Activated CD8-positive, alpha-beta memory T cell treated with anti-CD3 and anti-CD28 coated beads for 48 hours (primary cell): Measurements from ENCODE around the gene NTRK3.

Experiments
- DNase-seq, 3 experiments: peaks; one replicate each; pipeline ENCODE4 v3.0.0-alpha.2; 2020; ENCODE audit warnings: low read depth in 2 of 3, low spot score in 2 of 3

The NTRK3 gene

DNA sequence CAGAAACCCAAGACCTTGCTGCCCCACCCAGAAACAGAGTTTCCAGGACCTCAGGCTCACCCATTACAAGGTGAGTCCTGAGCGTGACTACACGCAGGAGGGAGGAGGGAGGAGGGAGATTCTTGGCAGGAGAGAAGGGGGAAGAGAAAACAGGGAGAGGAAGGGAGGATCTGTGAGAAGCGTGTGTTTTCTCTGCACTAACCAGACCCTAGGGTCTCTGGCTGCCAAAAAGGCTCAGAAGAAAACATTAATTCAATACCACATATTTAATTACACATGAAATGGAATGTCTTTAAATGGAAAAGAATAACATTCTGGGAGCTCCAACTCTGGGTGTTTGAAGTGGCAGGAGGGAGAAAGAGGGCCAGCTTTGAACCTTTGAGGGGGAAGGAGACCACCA lies 309.0 kb downstream of the NTRK3 start:
- DNase-seq, result no peak

DNA sequence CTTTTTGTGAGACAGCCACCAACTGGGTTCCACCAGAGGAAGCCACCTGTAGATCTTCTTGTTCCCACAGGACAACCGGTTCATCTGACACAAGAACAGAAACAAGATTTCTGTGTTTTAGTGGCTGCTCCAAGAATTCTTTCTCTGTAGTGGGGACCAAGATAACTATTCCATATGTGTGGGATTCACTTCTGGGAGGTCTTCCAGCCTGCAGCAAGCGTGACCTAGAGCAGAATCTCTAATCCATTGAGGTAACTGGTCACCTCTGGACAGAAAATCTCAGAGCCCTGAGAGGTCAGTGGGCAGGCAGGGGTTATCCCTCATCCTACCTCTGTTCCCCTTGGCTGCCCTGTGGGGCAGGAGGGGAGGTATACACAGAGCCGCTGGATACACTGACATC lies 311.3 kb downstream of the NTRK3 start:
- no peak for DNase-seq

DNA sequence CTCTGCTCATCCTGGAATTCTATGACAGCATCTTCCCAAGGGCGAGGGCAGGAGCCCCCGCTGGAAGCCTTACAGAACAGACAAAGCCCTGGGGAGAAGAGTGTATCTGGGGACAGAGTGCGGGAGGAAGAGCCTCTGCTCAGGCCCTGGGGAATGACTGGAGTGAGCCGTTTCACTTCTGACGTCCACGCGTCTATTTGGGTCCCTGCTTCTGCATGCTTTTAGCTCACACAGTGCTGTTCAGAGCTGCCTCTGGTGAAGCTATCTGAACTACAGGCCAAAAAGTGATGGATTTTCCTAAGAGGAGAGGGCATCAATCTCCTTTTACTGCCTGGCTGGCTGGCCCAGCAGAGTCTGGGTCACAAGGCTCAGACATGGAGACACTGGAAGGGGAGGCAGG lies 311.8 kb downstream of the NTRK3 start:
- no peak for DNase-seq

DNA sequence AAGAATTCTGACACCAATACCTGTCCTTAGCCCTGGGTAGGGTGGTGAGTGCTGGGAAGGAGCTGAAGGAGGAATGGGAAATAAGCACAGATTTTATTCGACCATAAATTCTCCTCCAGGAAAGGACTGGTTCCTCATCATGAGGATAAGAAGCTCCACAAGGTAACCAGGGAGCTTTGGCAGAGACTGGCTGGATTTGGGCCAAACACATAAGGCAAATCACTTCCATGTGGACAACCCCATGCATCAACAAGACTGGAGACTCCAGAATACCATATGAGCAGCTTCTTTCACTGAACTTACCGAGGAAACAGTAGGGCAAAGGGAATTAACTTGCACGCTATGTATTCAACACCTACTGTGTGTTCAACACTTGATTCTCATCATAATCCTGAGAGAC lies 312.5 kb downstream of the NTRK3 start:
- no peak for DNase-seq

DNA sequence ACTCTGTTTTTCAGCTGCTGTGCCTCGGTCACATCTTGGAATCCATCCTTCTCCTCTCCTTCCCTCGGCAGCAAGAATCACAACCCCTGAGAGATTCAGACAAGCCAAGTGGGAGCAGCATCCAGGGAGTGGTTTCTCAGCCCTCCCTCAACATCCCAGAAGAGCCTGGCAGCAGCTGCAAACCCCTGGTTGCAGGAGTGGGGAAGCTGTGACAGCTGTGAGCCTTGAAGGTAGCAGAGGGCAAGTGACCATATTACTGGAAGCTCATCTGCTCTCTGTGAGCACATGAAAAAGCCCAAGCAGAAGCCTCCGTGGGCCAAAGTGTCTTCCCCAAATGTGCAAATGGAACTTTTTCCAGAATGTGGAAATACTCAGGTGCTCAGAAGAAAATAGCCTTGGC lies 312.9 kb downstream of the NTRK3 start:
- DNase-seq, result no peak

DNA sequence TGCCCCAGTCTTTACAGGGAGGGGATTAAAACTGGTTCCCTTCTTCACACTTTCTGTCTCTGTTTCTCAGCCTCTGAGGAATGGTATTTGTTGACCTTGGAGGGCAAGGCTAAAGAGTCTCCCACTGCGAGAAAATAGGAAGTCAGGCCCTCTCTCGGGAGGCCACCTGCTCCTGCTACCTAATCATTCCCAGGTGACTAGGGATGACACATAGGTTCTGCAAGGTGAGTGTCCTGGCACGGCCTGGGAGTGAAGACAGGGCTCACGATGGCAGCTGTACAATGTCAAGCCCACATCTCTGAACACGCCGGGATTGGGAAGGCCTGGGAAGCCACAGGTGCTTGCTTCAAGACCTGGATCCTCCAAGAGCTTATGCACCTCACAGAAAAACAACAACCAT lies 314.2 kb downstream of the NTRK3 start:
- DNase-seq, result no peak

DNA sequence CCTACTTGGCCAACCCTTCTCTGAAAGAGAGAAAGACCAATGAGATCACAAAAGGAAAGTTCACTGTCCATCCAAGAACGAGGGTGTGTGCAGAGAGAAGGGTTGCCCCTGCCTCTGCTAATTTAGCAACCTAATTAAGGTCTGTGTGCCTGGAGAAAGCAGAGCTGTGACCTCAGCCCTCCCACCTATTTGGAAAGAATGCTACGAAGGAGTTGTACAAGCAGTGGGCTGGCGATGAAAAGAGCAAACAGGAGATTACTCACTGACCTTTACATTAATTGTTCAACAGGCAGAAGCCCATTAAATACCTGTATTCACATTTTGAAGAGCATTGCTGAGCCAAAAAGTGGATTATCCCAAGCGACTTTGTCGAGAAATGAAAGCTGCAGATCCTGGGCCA lies 314.9 kb downstream of the NTRK3 start:
- no peak for DNase-seq

DNA sequence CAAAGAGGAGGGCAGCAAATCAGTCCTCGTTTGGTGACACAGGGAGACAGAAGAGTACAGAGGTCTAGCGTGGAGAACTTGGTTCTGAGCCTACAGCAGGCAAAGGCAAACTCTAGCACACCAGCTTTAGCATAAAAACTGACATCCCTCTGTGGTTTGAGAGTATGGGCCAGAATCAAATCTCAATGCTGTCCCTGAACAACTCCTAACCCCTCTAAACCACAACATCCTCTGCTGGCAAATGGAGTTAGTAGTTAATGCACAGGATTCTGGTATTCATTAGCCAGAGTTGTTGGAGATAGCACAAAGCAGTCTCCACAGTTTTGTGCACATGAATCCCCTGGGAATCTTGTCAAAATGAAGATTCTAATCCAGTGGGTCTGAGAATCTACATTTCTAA lies 315.8 kb downstream of the NTRK3 start:
- DNase-seq, result no peak

DNA sequence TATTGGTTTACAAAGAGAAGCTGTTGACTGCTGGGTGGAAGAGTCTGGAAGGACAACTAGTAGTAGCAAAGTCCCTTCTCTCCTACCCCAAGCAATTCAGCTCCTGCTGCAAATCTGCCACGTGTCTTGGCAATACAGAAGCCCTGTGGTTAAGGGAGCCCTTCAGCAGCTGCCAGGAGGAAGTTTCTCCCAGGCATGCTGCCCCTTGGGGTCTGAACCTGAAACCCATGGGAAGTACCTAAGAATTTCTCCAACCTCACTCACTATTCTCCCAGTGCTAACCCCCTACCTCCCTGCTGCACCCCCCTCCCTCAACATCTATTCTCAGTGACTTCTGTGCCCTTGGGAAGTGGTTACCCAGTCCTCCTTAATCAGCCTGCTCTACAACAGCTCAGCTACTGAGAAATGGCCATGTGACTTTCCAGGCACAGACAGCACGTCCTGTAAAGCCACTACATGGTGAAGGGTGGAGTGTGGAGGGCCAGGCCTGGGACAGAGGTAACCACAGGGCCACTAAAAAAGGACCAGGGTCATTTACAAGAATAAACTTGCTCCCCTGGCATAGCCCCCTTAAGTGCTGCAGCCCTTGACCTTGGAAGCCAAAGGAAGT lies 316.6 kb downstream of the NTRK3 start:
- DNase-seq, result no peak

DNA sequence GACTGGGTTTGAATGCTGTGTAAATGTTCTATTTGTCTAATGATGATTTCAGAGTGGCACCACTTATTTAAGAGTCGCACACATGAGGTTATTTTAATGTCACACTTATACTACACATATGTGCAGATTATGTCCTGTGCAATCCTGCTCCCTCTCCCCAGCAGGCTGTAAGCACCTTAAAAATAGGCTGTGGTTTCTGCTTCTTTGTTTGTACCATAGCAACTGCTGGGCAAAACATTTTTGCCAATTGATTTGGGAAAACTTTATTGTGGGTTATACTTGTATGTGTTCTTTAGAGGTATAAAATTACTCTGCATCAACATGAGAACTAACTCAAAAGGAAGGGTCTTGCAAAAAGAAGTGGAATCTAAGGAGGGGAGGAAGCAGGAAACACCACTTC lies 318.5 kb downstream of the NTRK3 start:
- no peak for DNase-seq

DNA sequence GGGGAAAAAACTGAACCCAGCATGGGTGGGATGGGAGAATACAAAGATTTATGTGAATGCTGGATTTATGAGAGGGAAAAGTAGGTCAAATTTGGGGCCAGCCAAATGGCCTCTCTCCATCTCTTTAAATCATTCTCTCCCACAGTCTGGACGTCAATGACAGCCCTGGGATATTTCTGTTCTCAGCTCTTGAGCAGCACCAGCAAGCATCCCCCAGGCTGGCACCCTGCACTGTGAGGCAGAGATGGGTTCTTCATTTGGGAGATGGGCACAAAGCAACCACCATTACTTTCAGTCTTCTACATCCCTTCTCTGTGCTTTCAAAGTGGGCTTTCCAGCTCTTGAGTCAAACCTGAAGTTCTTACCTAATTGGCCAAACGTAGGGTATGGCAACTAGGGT lies 321.0 kb downstream of the NTRK3 start:
- DNase-seq, result no peak

DNA sequence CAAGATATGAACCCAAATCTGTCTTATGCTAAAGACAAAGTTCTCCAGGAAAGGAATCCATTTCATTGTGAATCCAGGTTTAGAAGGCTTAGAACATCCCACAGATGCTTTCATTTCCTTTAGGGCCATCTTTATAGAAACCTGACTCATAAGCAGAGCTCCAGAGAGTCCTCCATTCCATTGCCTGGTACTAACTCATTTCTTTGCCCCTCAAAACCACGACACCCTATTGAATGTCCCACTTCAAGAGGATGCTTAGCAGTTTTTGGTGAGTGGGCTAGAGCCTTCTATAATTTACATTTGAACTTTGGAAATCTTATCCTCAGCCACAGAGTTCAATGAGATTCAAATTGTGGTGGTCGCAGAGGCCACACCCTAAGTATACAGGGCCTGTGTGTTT lies 325.0 kb downstream of the NTRK3 start:
- no peak for DNase-seq

DNA sequence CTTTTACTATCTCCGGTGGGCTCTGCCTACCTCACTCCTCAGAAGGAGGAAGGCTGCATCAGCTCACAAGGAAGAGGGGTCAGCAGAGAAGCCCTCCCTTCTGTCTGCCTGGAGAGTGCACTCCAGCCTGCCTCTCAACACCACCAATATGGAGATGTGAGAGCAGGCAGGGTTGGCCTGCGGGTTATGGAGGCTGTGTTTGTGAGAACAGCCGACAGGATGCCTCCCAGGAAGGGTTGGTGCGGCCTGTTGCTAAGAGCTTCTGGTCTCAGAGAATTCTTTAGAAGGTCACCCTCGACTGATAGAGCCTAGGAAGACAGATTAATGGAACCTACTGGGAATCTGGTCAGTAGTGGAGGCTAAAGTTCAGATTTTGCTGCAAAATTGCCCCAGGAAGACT lies 326.1 kb downstream of the NTRK3 start:
- DNase-seq, result no peak

DNA sequence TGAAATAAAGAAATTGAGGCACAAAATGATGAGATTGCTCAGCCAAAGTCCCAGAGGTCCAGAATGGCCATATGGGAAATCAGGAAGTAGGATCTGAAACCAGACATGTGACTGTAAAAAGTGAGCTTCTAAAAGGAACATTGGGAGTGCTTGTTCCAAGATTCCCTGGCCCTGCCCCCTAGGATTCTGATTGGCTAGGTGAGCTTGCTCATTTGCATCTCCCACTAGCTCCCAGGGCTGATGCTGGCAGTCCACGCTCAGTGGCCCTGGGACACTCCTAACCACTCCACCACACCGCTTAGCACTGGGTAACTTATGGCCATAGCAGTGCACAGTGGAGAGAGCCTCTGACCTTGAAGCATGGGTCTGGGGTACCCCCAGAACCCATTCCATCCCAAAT lies 326.7 kb downstream of the NTRK3 start:
- DNase-seq, result no peak

DNA sequence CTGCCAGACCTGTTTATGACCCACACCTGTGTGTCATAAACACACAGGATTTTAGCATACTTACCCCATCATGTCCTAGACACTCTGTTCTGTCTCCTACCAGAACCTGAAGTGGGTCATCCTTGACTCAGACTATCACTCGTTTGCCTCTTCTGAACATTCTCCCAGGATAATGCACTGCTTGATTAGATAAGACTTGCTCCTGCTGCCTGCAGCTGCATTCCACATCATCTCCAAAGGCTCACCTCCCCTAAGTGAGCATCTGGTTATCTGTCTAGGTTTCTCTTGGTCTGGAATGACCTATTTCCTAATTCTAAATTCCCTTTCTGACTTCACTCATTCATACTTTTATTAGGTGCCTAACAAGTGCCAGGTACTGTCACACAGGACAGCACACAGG lies 332.1 kb downstream of the NTRK3 start:
- DNase-seq, result no peak

DNA sequence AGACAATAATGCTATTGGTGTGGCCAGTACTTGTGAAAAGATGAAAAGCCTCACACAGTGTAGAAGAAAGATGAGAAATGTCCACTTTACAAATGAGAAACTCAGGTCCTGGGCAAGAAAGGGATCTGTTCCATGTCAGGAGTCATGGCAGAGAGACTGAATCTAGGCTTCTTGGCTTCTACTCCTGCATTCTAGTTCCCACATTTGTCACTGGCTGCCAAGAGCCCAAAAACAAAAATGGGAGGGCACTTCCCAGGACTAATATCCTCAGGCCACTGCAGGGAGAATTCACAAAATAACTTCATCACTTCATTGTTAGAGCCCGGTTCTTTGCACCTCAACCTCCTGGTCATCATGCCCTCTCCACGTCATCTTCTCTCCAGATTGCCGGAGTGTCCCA lies 337.5 kb downstream of the NTRK3 start:
- no peak for DNase-seq

DNA sequence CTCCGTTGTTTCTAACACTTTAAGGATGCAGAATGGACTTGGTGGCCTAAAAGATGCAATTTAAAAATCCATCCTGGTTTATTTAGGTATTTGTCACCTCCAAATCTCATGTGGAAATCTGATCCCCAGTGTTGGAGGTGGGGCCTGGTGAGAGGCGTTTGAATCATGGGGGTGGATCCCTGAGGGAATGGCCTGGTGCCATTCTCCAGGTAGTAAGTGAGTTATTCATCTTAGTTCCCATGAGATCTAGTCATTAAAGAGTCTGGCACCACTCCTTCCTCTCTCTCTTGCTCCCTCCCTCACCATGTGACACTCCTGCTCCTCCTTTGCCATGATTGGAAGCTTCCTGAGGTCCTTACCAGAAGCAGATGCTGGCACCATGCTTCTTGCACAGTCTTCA lies 339.1 kb downstream of the NTRK3 start:
- DNase-seq, result no peak

DNA sequence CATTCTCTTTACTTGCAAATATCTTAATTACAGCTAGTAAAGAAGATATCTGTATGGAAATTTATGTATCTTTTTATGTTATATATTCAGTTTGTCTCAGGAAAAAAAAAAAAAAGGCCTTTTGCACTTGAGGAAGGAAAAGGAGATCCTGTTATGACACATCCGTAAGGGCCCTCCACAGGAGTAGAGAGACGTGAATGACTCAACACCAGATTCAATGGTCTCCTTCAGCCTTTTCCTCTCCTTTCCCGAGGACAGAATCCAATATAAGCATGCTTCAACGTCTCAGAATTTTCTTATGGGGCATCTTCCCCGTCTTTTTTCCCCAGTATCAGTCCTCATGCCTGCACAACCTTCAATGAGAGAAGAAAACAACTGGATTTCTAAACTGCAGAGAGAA lies 340.3 kb downstream of the NTRK3 start:
- DNase-seq, result no peak

DNA sequence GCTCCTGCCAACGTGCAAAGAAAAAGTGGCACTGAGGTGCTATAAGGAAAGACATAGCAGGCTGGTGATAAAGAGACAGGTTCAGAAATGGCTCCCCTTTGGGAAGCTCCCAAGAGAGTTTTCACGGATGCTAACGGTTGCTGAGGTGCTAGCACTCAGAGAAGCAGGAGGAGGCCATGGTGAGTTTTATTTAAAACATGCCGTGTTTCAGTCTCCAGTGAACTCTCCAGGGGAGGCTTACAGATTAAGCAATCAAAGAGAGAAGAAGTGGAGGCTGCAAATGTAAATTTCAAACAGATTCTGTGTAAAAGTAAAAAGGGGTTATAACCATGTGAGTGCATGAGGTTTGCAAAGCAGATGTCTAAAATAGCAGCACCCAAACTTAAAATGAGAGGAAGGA lies 346.2 kb downstream of the NTRK3 start:
- DNase-seq, result no peak

DNA sequence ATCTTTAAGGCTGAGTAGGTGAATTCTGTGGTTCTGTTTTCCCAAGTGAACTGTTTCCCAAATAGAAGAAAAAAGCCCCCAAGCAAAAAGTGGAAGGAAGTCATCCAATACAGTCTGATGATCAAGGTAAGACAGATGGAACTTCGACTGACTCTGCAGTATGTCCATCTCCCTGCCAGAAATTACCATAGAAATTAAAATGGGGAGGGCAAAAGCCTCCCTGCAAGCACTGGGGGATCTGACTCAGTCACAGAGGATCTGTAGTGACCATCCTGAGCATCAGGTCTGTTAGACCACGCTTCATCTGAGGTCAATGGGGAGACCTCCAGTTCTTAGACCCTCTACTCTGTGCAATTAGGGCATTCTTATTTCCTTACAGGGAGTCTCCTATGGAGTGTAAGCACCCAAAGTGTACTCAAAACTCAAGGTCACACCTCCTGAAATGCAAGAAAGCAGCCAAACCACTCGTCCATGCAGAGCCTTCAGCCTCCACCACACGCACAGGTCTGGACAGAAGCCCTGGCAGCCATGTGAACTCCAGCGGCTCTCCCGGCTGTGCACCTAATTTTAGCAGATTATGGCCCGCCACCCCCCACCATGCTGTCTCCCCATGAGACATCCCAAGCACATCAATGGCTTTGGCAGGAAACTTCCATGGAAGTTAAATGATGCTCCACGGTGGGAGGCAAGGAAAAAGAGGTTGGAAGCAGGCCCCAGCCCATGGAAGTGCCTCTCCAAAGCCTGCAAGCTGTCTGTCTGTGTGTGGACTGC lies 348.7 kb downstream of the NTRK3 start:
- DNase-seq, result no peak

DNA sequence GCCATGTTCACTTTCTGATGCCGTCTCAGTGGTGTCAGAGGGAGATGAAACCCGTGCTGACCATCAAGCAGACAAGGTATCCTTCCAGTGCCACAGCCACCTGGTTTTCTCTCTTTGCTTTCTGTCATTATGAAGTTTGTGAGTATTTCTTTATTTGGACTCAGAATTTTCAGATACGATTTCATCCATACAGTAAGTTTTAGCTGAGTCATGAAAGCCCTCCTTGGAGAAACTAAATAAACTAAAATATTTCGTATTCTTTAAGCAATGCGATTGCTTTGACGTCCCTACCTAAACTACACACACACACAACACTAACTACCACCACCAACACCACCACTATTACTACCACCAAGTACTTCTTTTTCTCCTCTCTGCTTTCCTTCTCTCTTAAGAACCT lies 350.1 kb downstream of the NTRK3 start:
- no peak for DNase-seq

DNA sequence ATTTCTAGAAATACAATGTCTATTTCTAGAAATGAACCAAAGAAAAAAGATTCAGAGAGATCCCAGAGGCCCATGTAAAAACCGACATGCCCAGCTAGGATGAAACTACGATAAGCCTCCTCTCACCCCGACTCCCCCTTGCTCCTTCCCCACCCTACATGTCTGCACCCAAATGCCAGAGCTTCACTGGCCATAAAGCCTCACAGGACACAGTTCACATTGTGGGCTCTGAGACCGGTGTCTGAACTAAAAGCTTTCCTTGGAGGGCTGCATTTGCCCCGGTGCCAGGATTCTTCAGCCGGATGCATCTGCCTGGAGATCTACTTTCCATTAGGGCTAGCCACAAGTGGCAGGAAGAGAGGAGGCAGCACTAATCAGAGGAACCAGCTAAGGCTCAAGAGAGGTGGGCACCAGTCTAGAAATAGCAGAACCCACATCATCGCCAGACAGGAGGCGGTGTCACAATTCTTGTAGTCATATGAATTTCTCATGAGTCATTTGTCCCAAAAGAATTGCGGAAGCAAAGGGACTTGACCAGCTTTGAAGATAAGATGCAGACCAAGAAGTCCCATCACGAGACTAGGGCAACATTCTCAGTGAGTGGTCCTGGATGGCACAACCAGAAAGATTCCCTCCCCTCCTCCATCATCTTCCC lies 353.6 kb downstream of the NTRK3 start:
- DNase-seq, result no peak
